ENCODE data around the gene WNT7A.

WNT7A gene

DNA sequence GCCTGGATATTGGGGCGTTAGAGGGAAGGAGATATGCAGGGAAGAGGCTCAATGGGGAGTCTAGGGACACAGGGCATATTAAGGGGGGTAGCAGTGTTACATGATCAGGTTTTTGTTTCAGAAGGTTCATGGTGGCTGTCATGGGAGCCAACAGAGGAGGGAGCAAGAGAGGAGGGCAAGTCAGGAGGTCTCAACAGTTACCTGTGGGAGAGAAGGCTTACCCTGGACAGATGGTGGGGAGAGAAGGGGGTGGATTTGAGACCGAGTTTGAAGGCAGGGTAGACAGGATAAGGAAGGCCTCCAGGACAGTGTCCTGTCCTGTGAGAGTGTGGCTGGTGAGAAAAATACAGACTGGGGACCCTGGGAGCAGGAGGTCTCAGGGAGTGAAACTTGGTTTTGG, 3.8 kb upstream of the WNT7A start:
- Histone ChIP-seq H3K79me1 (ENCODE audit: low read length) (no peaks in the 10 kb centered on the region), H3K4me2 (ENCODE audit: low read length) (no peak overlapping the region), H4K8ac (ENCODE audit: low read depth, low read length) (no peak overlapping the region), H3K27ac (ENCODE audit: low read depth, low read length) (no peak overlapping the region), H2BK12ac (ENCODE audit: low read length) (no peak overlapping the region), H3K9ac (ENCODE audit: low read length) (no peak overlapping the region), H2AFZ (ENCODE audit: insufficient read depth, low read length, poor library complexity) (no peak overlapping the region), H3K18ac (ENCODE audit: low read length) (no peak overlapping the region), H3K27me3 (ENCODE audit: insufficient read depth, low read length) (peaks cover 32% of the 10 kb centered on the region), H3K36me3 (ENCODE audit: control insufficient read depth in 1 of 2, insufficient read depth in 2 of 2, low read length in 2 of 2) (no peaks in the 10 kb centered on the region), H2AK5ac (ENCODE audit: low read length) (no peak overlapping the region), H3K4me3 (ENCODE audit: low read depth, low read length) (no peak overlapping the region), H4K91ac (ENCODE audit: low read depth, low read length) (no peak overlapping the region), H2BK120ac (ENCODE audit: insufficient read depth, low read length, poor library complexity) (no peak overlapping the region), H3K23ac (ENCODE audit: low read length) (no peak overlapping the region), H3K9me3 (ENCODE audit: insufficient read depth, low read depth, low read length) (peaks cover 2% of the 10 kb centered on the region), H2BK5ac (ENCODE audit: low read depth, low read length, poor library complexity) (no peak overlapping the region), H3K14ac (ENCODE audit: low read length) (no peak overlapping the region), H3K4me1 (ENCODE audit: control insufficient read depth in 1 of 2, insufficient read depth in 2 of 2, low read length in 2 of 2) (peaks cover 6 to 8% of the 10 kb centered on the region in 2 experiments), H4K12ac (ENCODE audit: low read depth, low read length) (no peak overlapping the region), H3K4ac (ENCODE audit: low read depth, low read length) (no peak overlapping the region), H3K79me2 (ENCODE audit: control insufficient read depth, insufficient read depth, low read length, poor library complexity) (no peaks in the 10 kb centered on the region)
- no peak for DNase-seq
- no CpG with 5 or more reads among the region's 2 CpGs for WGBS (ENCODE audit: extremely low coverage, insufficient coverage, insufficient read length)

DNA sequence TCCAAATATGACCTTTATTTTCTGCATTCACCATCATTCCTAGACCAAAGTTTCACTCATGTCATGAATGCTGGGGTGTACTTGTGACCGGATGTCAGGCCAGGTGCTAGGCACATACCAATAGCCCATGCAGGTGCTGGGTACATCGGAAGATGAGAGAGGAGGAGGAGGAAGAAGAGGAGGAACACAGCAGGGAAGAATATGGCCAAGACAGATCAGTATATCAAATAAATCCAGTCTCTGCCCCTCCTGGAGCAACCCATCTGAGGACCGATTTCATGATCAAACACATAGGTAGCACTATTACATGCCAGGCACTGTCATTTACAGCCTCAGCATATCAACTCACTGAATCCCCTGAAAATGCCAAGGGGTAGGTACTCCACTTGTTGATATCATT, 3.0 kb upstream of the WNT7A start:
- WGBS (ENCODE audit: extremely low coverage, insufficient coverage, insufficient read length): no CpG with 5 or more reads among the region's 3 CpGs
- H4K12ac ChIP-seq (ENCODE audit: low read depth, low read length): no peak overlapping the region

DNA sequence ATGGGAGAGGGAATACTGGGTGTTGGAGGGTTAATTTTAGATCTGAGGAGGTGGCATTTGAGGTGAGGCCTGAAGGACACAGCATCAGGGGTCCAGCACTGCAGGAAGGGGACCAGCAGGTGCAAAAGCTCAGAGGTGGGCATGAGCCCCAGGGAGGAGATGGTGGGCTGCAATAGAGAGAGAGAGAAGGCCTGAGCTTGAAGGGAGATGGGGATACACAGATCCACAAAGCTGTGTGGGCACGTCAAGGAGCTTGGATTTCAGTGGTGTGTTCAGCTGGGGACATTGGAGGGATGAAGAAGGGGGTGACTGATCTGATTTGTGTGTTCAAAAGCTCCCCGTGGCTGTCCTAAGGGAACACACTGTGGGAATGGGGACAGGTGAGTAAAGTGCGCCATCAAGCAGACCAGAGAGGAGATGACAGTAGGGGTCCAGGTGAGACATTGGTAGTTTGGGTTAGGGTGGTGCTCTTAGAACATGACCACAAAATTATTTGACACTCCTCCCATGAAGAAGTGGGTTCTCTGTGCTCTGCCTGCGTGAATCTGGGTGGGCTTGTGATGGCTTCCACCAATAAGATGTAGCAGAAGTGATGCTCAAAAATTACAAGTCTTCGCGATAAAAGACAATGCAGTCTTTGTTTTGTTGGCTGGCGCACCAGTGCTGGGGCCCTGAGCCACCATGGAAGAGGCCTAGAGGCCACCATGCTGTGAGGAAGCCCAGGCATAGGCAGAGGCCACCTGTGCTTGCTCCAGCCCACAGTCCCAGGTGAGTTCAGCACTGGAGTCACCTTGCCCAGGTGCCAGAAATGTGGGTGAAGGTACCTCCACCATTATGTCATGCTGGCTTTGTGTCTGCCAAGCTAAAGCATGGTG, 1.9 kb upstream of the WNT7A start:
- Histone ChIP-seq H2AFZ (ENCODE audit: insufficient read depth, low read length, poor library complexity) (no peak overlapping the region), H3K4me1 (ENCODE audit: control insufficient read depth in 1 of 2, insufficient read depth in 2 of 2, low read length in 2 of 2) (peaks cover 9 to 12% of the 10 kb centered on the region in 2 experiments), H3K4ac (ENCODE audit: low read depth, low read length) (no peak overlapping the region), H3K27ac (ENCODE audit: low read depth, low read length) (no peak overlapping the region), H3K27me3 (ENCODE audit: insufficient read depth, low read length) (peaks cover 51% of the 10 kb centered on the region), H3K14ac (ENCODE audit: low read length) (no peak overlapping the region), H3K4me2 (ENCODE audit: low read length) (no peak overlapping the region), H3K9ac (ENCODE audit: low read length) (no peak overlapping the region), H3K36me3 (ENCODE audit: control insufficient read depth in 1 of 2, insufficient read depth in 2 of 2, low read length in 2 of 2) (no peaks in the 10 kb centered on the region), H4K12ac (ENCODE audit: low read depth, low read length) (no peak overlapping the region), H3K9me3 (ENCODE audit: insufficient read depth, low read depth, low read length) (peaks cover 2% of the 10 kb centered on the region), H4K91ac (ENCODE audit: low read depth, low read length) (no peak overlapping the region), H4K8ac (ENCODE audit: low read depth, low read length) (no peak overlapping the region), H2BK12ac (ENCODE audit: low read length) (no peak overlapping the region), H3K4me3 (ENCODE audit: low read depth, low read length) (no peak overlapping the region), H3K79me2 (ENCODE audit: control insufficient read depth, insufficient read depth, low read length, poor library complexity) (no peaks in the 10 kb centered on the region), H3K79me1 (ENCODE audit: low read length) (no peaks in the 10 kb centered on the region), H2BK120ac (ENCODE audit: insufficient read depth, low read length, poor library complexity) (no peak overlapping the region), H2BK5ac (ENCODE audit: low read depth, low read length, poor library complexity) (no peak overlapping the region), H3K23ac (ENCODE audit: low read length) (no peak overlapping the region), H3K18ac (ENCODE audit: low read length) (no peak overlapping the region), H2AK5ac (ENCODE audit: low read length) (no peak overlapping the region)
- no CpG with 5 or more reads among the region's 7 CpGs for WGBS (ENCODE audit: extremely low coverage, insufficient coverage, insufficient read length)
- no peak for DNase-seq

More for the DNA sequence above, 3.0 kb upstream of the WNT7A start:
- Histone ChIP-seq H2BK5ac (ENCODE audit: low read depth, low read length, poor library complexity) (no peak overlapping the region), H3K4me3 (ENCODE audit: low read depth, low read length) (no peak overlapping the region), H4K91ac (ENCODE audit: low read depth, low read length) (no peak overlapping the region), H3K14ac (ENCODE audit: low read length) (no peak overlapping the region), H3K27ac (ENCODE audit: low read depth, low read length) (no peak overlapping the region), H3K23ac (ENCODE audit: low read length) (peak overlapping the region; percentile 14), H2BK12ac (ENCODE audit: low read length) (no peak overlapping the region), H3K79me1 (ENCODE audit: low read length) (no peaks in the 10 kb centered on the region), H3K79me2 (ENCODE audit: control insufficient read depth, insufficient read depth, low read length, poor library complexity) (no peaks in the 10 kb centered on the region), H3K9me3 (ENCODE audit: insufficient read depth, low read depth, low read length) (peaks cover 2% of the 10 kb centered on the region), H3K9ac (ENCODE audit: low read length) (no peak overlapping the region), H3K27me3 (ENCODE audit: insufficient read depth, low read length) (peaks cover 40% of the 10 kb centered on the region), H3K18ac (ENCODE audit: low read length) (no peak overlapping the region), H4K8ac (ENCODE audit: low read depth, low read length) (no peak overlapping the region), H3K36me3 (ENCODE audit: control insufficient read depth in 1 of 2, insufficient read depth in 2 of 2, low read length in 2 of 2) (no peaks in the 10 kb centered on the region), H3K4me2 (ENCODE audit: low read length) (no peak overlapping the region), H2AFZ (ENCODE audit: insufficient read depth, low read length, poor library complexity) (no peak overlapping the region), H2AK5ac (ENCODE audit: low read length) (no peak overlapping the region), H2BK120ac (ENCODE audit: insufficient read depth, low read length, poor library complexity) (no peak overlapping the region), H3K4ac (ENCODE audit: low read depth, low read length) (no peak overlapping the region), H3K4me1 (ENCODE audit: control insufficient read depth in 1 of 2, insufficient read depth in 2 of 2, low read length in 2 of 2) (peaks cover 9 to 12% of the 10 kb centered on the region in 2 experiments)
- no peak for DNase-seq

GRCh38 chr3:13880811-13881156, 913 bp upstream of the WNT7A start:
- Histone ChIP-seq H3K14ac (ENCODE audit: low read length) (no peak overlapping the region), H3K27ac (ENCODE audit: low read depth, low read length) (no peak overlapping the region), H3K18ac (ENCODE audit: low read length) (no peak overlapping the region), H4K8ac (ENCODE audit: low read depth, low read length) (no peak overlapping the region), H3K4ac (ENCODE audit: low read depth, low read length) (no peak overlapping the region), H3K4me3 (ENCODE audit: low read depth, low read length) (peak overlapping the region; percentile 1), H3K79me1 (ENCODE audit: low read length) (no peaks in the 10 kb centered on the region), H3K4me2 (ENCODE audit: low read length) (peak overlapping the region; percentile 55), H3K36me3 (ENCODE audit: control insufficient read depth in 1 of 2, insufficient read depth in 2 of 2, low read length in 2 of 2) (no peaks in the 10 kb centered on the region), H2AFZ (ENCODE audit: insufficient read depth, low read length, poor library complexity) (no peak overlapping the region), H2BK5ac (ENCODE audit: low read depth, low read length, poor library complexity) (no peak overlapping the region), H4K91ac (ENCODE audit: low read depth, low read length) (no peak overlapping the region), H2AK5ac (ENCODE audit: low read length) (no peak overlapping the region), H2BK12ac (ENCODE audit: low read length) (no peak overlapping the region), H3K9ac (ENCODE audit: low read length) (no peak overlapping the region), H2BK120ac (ENCODE audit: insufficient read depth, low read length, poor library complexity) (no peak overlapping the region), H3K4me1 (ENCODE audit: control insufficient read depth in 1 of 2, insufficient read depth in 2 of 2, low read length in 2 of 2) (peaks cover 9 to 12% of the 10 kb centered on the region in 2 experiments), H3K9me3 (ENCODE audit: insufficient read depth, low read depth, low read length) (peaks cover 2% of the 10 kb centered on the region), H3K79me2 (ENCODE audit: control insufficient read depth, insufficient read depth, low read length, poor library complexity) (no peaks in the 10 kb centered on the region), H4K12ac (ENCODE audit: low read depth, low read length) (no peak overlapping the region), H3K27me3 (ENCODE audit: insufficient read depth, low read length) (peaks cover 58% of the 10 kb centered on the region), H3K23ac (ENCODE audit: low read length) (no peak overlapping the region)
- no CpG with 5 or more reads among the region's 15 CpGs for WGBS (ENCODE audit: extremely low coverage, insufficient coverage, insufficient read length)
- peak in 1 of 2 donors; percentile 19 for DNase-seq
